Nephron (organoid): Measurements from ENCODE around the gene OSBP2.
A peak's percentile ranks its signal among the peaks of the same experiment; 100 is the strongest.

Experiments
- H3K27ac Mint-ChIP-seq, 3 experiments: 2 replicates each; pipeline ENCODE4 v1.8.0; 2020; ENCODE audit warnings: mixed read lengths in 3 of 3, mild to moderate bottlenecking in 2 of 3, moderate library complexity in 1 of 3
- H3K27me3 Mint-ChIP-seq: 2 replicates; pipeline ENCODE4 v1.8.0; 2021; ENCODE audit warnings: low read depth, mild to moderate bottlenecking, moderate library complexity, mixed read lengths
- H3K36me3 Mint-ChIP-seq: 2 replicates; pipeline ENCODE4 v1.8.0; 2020; ENCODE audit warnings: low read depth, mixed read lengths
- H3K4me1 Mint-ChIP-seq: 2 replicates; pipeline ENCODE4 v1.8.0; 2020; ENCODE audit warnings: mixed read lengths
- H3K4me3 Mint-ChIP-seq, 3 experiments: 2 replicates each; pipeline ENCODE4 v1.8.0; 2020; ENCODE audit warnings: mild to moderate bottlenecking in 3 of 3, mixed read lengths in 3 of 3, moderate library complexity in 2 of 3
- H3K9me3 Mint-ChIP-seq: 2 replicates; pipeline ENCODE4 v1.8.0; 2020; ENCODE audit warnings: mixed read lengths
- CTCF ChIP-seq, 3 experiments: fragments of 200-600 bp; sonication (generic); IDR thresholded peaks; one replicate each; pipeline ENCODE4 v1.5.0; 2021; ENCODE audit warnings: antibody characterized with exemption in 3 of 3; ENCODE audit not compliant: unreplicated experiment in 3 of 3

Gene OSBP2

GRCh38 chr22:30947816-30948454 lies 253.3 kb downstream of the OSBP2 start:
- H3K9me3 Mint-ChIP-seq: no peaks in the 10 kb centered on the region
- peaks cover 7% of the 10 kb centered on the region for H3K4me1 Mint-ChIP-seq
- no peak overlapping the region for H3K27ac Mint-ChIP-seq
- peak; percentile 51 to 67 (median 55) for TF ChIP-seq CTCF (IDR thresholded peaks at IDR 0.05; ENCODE audit: unreplicated experiment in 3 of 3)
- H3K4me3 Mint-ChIP-seq: no peak overlapping the region
- H3K27me3 Mint-ChIP-seq: no peaks in the 10 kb centered on the region
- H3K36me3 Mint-ChIP-seq: peaks cover 64% of the 10 kb centered on the region

GRCh38 chr22:30948930-30949342 lies 254.3 kb downstream of the OSBP2 start:
- Mint-ChIP-seq H3K36me3 (peaks cover 62% of the 10 kb centered on the region), H3K27me3 (no peaks in the 10 kb centered on the region), H3K27ac (no peak overlapping the region), H3K9me3 (no peaks in the 10 kb centered on the region), H3K4me1 (peaks cover 14% of the 10 kb centered on the region), H3K4me3 (no peak overlapping the region)
- no peak for TF ChIP-seq CTCF (IDR thresholded peaks at IDR 0.05; ENCODE audit: unreplicated experiment in 3 of 3)

GRCh38 chr22:30949934-30950660 lies 255.4 kb downstream of the OSBP2 start:
- no peak for TF ChIP-seq CTCF (IDR thresholded peaks at IDR 0.05; ENCODE audit: unreplicated experiment in 3 of 3)
- H3K9me3 Mint-ChIP-seq: no peaks in the 10 kb centered on the region
- peaks cover 55% of the 10 kb centered on the region for H3K36me3 Mint-ChIP-seq
- no peaks in the 10 kb centered on the region for H3K27me3 Mint-ChIP-seq
- no peak overlapping the region for H3K27ac Mint-ChIP-seq
- H3K4me3 Mint-ChIP-seq: no peak overlapping the region
- peaks cover 14% of the 10 kb centered on the region for H3K4me1 Mint-ChIP-seq

- Mint-ChIP-seq H3K4me1 (peaks cover 14% of the 10 kb centered on the region), H3K27me3 (no peaks in the 10 kb centered on the region), H3K9me3 (no peaks in the 10 kb centered on the region), H3K36me3 (peaks cover 60% of the 10 kb centered on the region), H3K4me3 (no peak overlapping the region), H3K27ac (peak overlapping the region; percentile 16 to 47 (median 36))
- TF ChIP-seq CTCF (IDR thresholded peaks at IDR 0.05; ENCODE audit: unreplicated experiment in 3 of 3): no peak
Observed at GRCh38 chr22:30953206-30953605, 258.5 kb downstream of the OSBP2 start.

- H3K4me3 Mint-ChIP-seq: no peak overlapping the region
- peaks cover 14% of the 10 kb centered on the region for H3K4me1 Mint-ChIP-seq
- TF ChIP-seq CTCF (IDR thresholded peaks at IDR 0.05; ENCODE audit: unreplicated experiment in 3 of 3): no peak
- no peaks in the 10 kb centered on the region for H3K27me3 Mint-ChIP-seq
- H3K36me3 Mint-ChIP-seq: peaks cover 49% of the 10 kb centered on the region
- H3K27ac Mint-ChIP-seq: no peak overlapping the region
- H3K9me3 Mint-ChIP-seq: no peaks in the 10 kb centered on the region
Observed at GRCh38 chr22:30955153-30955552, 260.5 kb downstream of the OSBP2 start.
